NCI-H524 (cell line): Measurements from ENCODE around the gene RIC1.
A peak's percentile ranks its signal among the peaks of the same experiment; 100 is the strongest.
"Not testable (repeated sequence)": the region's sequence is repeated elsewhere in the genome, so short reads cannot be mapped to it uniquely, and the experiment has no call there.

Source experiments
- DNase-seq, 2 experiments: peaks; one replicate each; lab custom pipeline; 2025; lab: John Stamatoyannopoulos, UW

RIC1 gene, protein sequence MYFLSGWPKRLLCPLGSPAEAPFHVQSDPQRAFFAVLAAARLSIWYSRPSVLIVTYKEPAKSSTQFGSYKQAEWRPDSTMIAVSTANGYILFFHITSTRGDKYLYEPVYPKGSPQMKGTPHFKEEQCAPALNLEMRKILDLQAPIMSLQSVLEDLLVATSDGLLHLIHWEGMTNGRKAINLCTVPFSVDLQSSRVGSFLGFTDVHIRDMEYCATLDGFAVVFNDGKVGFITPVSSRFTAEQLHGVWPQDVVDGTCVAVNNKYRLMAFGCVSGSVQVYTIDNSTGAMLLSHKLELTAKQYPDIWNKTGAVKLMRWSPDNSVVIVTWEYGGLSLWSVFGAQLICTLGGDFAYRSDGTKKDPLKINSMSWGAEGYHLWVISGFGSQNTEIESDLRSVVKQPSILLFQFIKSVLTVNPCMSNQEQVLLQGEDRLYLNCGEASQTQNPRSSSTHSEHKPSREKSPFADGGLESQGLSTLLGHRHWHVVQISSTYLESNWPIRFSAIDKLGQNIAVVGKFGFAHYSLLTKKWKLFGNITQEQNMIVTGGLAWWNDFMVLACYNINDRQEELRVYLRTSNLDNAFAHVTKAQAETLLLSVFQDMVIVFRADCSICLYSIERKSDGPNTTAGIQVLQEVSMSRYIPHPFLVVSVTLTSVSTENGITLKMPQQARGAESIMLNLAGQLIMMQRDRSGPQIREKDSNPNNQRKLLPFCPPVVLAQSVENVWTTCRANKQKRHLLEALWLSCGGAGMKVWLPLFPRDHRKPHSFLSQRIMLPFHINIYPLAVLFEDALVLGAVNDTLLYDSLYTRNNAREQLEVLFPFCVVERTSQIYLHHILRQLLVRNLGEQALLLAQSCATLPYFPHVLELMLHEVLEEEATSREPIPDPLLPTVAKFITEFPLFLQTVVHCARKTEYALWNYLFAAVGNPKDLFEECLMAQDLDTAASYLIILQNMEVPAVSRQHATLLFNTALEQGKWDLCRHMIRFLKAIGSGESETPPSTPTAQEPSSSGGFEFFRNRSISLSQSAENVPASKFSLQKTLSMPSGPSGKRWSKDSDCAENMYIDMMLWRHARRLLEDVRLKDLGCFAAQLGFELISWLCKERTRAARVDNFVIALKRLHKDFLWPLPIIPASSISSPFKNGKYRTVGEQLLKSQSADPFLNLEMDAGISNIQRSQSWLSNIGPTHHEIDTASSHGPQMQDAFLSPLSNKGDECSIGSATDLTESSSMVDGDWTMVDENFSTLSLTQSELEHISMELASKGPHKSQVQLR (N-terminal part only)

DNA sequence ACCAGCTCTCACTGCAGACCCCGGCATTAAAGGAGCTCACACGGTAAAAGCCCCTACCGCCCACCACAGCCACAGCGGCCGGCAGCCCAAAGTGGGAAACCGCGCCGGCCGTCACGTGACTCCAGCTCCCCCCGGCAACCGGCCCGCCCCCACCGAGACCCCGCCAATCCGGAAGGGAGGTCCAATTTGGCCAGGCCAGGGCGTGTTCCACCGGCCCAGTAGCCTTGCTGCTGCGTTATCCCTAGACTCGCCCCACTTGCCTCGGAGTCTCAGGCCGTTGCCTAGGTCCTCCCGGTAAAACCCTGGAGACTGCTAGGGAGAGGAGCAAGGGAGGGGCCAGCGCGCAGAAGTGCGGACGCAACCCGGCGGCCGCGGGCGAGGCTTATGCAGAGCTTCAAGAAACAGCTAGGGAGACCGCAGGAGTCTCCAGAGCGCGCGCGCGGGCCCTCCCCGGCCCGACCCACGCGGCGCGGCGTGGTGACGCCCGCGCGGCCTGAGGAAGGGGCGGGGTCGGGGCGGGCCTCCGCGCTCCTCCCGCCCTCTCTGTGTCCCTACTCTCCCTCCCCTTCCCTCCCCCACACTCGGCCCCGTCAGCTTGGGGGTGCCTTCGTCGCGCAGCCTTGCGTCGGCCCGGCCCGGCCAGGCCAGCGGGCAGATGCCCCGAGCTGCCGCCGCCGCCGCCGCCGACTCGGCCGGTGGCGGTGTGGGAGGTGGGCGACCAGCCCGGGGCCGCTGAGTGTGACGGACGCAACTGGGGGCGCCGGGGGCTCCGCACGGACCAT lies at the start of gene RIC1:
Gene RIC1 (plus strand): TSS at position 578 of the 782 bp plus-strand sequence. CDS start 203 bp downstream, at position 781.
- DNase-seq = peak; percentile 77 to 85

DNA sequence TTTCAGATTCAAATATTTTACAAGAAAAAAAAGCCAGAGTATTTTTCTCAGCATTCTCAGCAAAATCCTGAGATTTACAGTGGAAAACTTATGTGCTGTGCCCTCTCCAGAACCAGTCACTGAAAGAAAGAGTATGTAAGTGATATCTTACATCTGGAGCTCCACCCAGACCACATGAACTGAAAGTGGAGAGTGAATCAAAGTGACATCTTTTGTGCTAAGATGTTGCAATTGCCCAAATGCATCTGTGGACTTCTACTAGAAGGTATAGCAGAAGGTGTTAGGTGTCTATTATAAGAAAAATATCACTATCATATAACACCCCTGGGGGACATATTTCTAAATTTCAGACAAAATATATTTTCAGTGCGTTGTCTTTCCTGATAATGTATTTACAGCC lies 49.0 kb upstream of the RIC1 start:
- DNase-seq = no peak

GRCh38 chr9:5580650-5581049 lies 48.3 kb upstream of the RIC1 start:
- DNase-seq = no peak

- DNase-seq = not testable (repeated sequence)
Measured at GRCh38 chr9:5581706-5582105, 47.2 kb upstream of the RIC1 start.

DNA sequence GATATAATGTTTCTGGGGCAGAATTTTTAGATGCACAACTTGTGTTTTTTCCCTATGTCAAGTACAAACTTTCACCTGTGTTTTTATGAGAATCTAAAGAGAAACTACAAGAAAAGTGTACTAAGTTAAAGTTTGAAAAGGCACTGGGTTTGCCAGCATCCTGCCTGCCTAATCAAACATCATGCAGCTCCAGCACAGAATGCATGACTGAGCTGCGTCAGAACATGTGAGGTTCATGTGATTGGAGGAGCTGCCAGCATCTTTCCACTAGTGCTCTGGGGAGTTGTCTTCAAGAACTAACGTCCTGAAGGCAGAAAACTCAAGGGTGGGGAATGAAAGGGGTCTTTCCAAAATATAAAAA lies 46.1 kb upstream of the RIC1 start:
- no peak for DNase-seq

GRCh38 chr9:5586391-5586802 lies 42.5 kb upstream of the RIC1 start:
- no peak for DNase-seq

DNA sequence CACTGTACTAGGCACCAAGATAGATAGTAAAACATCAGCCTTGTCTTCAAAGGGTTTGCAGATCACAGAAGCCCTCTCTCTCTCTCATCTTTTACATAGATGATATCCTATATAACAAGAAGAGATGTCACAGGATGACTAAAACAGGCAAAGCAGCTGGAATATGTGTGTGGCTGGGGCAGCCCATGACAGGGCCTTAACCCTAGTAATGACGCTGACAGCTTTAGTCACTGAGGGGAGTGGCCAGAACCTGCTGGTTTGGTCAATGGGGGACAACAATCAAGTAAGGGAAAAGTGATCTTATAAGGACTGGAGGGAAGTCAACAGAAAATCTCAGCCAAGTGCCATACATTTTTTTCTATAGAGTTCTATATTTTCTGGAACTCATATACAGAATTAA lies 41.9 kb upstream of the RIC1 start:
- no peak for DNase-seq

GRCh38 chr9:5592231-5592630 lies 36.7 kb upstream of the RIC1 start:
- DNase-seq = no peak

- DNase-seq = no peak
Measured at GRCh38 chr9:5592904-5593303, 36.0 kb upstream of the RIC1 start.

DNA sequence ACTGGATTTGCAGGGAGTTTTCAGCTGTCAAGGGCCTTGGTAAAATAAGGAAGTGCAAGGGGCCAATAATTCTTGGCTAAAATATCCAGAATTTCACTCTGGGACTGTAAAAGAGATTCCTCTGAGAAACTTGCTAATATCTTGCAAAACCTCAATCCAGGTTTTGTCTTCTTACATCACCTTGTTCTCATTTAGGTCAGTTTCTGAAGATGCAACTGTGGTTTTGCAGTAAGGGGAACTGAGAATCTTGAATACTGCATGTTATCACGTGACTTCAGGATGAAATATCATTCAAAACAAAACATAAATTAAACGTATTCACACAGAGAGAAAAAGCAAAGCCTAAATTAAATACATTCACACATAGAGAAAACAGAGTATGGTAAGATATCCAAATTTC lies 35.0 kb upstream of the RIC1 start:
- DNase-seq = no peak

- DNase-seq = peak in 1 of 2 experiments; percentile 36
Measured at GRCh38 chr9:5596173-5596572, 32.7 kb upstream of the RIC1 start.

DNA sequence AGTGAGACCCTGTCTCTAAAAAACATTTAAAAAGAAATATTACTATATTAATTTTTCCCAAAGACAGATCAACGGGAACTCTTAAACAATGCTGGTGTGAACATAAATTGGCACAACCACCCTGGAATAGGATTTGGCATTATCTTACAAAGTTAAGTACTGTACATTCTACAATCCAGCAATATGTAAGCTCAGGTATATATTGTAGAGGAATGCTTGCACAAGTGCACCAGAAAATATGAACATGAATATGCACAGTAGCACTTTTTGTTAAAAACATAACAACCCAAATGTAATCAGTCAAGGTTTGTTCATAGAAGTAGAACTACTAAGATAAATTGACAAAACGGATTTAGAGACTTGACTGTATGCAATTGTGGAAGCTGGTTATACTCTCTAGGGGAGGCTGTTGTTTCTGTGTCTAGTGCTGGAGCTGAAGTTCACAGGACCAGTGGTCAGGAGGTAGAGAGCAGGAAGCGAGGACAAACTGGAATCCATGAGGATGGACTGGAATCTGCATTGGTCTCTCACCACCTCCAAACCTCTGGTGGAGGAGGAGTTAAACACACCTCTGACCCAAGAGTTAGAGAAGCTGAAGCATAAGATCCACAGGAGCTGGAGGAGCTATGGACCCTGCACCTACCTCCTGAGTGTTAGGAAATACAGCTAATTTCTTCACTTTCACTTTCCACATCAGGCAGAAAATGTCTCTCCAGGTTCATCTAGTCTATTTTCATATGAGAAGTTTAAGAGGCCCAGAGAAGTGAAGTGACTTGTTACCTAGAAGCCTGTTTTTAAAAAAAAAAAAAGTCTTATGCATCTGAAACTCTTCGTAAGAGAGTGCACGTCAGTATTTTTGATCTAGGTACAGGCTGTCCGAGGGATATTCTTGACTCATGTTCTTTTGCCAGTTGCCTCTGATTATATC lies 20.3 kb upstream of the RIC1 start:
- DNase-seq = no peak

GRCh38 chr9:5609226-5609596 lies 19.7 kb upstream of the RIC1 start:
- DNase-seq = no peak

DNA sequence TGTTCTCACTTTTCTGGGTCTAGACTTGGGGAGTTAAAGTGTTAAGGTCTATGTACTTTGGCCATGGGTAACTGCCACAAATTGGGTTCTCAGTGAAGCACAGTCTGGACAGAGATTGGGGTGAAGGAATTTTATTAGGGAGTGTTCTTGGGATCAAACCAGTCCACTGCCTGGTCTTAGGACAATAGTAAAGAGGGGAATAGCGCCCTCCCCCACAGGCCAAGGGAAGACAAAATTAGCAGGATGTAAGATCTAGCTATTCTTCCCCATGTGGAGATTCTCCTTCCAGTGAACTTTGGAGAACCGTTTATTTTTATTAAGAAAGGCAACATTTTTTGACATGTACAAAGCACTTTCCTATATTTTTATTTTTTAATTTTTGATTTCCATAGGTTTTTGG lies 18.4 kb upstream of the RIC1 start:
- DNase-seq = no peak

GRCh38 chr9:5611321-5612184 lies 17.4 kb upstream of the RIC1 start:
- no peak for DNase-seq

DNA sequence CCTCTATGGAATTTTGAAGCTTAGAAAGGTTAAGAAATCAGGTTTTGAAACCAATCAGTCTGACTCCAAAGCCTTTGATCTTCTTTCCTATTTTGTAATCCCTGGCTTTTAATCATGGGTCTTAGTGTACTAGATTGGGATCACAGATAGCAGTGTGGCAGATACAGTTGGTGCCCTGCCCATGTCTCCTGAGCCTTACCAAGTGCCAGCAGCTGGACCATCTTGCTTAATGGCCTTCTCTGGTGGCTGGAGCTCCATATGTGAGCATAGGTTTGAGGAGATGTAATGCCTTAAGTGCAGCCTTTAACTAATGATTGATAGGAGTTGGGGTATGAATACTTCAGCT lies 16.7 kb upstream of the RIC1 start:
- DNase-seq = no peak

GRCh38 chr9:5614192-5614591 lies 14.7 kb upstream of the RIC1 start:
- no peak for DNase-seq

- no peak for DNase-seq
Measured at GRCh38 chr9:5614985-5615384, 13.9 kb upstream of the RIC1 start.

DNA sequence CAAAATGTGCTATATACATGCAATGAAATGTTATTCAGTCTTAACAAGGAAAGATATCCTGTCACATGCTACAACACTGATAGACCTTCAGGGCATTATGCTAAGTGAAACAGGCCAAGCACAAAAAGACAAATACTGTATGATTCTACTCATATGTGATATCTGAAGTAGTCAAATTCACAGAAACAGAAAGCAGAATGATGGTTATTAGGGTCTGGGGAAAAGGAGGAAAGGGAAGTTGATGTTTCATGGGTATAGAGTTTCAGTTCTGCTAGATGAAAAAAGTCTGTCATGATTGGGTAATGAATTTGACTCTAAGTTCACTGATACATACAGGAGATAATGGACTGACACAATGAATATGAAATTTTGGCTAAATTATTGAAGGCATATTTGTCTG lies 11.2 kb upstream of the RIC1 start:
- DNase-seq = no peak

GRCh38 chr9:5620494-5620893 lies 8.4 kb upstream of the RIC1 start:
- DNase-seq = no peak
